HepG2 (cell line): ENCODE data around the gene MBOAT7. TPM values are rescaled to one million over a fixed set of nuclear protein-coding genes. Genes with fewer than 3 reads are reported as not detected.
A peak's percentile ranks its signal among the peaks of the same experiment; 100 is the strongest.

ENCODE experiments used
- ATRX ChIP-seq: sonication (generic); formaldehyde crosslinking; IDR thresholded peaks from 2 replicates; pipeline ENCODE4 v1.4.0; 2020; ENCODE audit warnings: missing genetic modification reagents, borderline replicate concordance
- GATAD2A ChIP-seq: IDR thresholded peaks from 2 replicates; pipeline ENCODE4 v1.6.1; 2016
- HNRNPLL ChIP-seq: fragments of 200-400 bp; formaldehyde crosslinking; IDR thresholded peaks from 2 replicates; pipeline ENCODE4 v1.6.1; 2017; ENCODE audit warnings: mild to moderate bottlenecking, low read depth, low read length; ENCODE audit not compliant: poor library complexity, severe bottlenecking
- KAT8 ChIP-seq: IDR thresholded peaks from 2 replicates; pipeline ENCODE4 v1.6.1; 2016; ENCODE audit warnings: missing genetic modification reagents, missing compliant biosample characterization
- MAZ ChIP-seq, 2 experiments: sonication (generic) in 1 of 2; formaldehyde crosslinking in 1 of 2; IDR thresholded peaks; 2 replicates each; pipeline versions ENCODE4 v1.5.0 to v1.6.1; 2012 to 2020; ENCODE audit warnings: low read depth in 2 of 2, mild to moderate bottlenecking in 2 of 2, borderline replicate concordance in 1 of 2, improper control_type of control experiment in 1 of 2, low read length in 1 of 2, missing genetic modification reagents in 1 of 2, moderate library complexity in 1 of 2
- NFE2 ChIP-seq: sonication (generic); formaldehyde crosslinking; IDR thresholded peaks from 2 replicates; pipeline ENCODE4 v1.4.0; 2020; ENCODE audit warnings: missing genetic modification reagents
- PITX1 ChIP-seq: sonication (generic); formaldehyde crosslinking; IDR thresholded peaks from 2 replicates; pipeline ENCODE4 v1.5.1; 2020; ENCODE audit warnings: mild to moderate bottlenecking, missing genetic modification reagents
- TBL1XR1 ChIP-seq: fragments of 150-350 bp; IDR thresholded peaks from 2 replicates; pipeline ENCODE4 v1.6.1; 2014; ENCODE audit warnings: borderline replicate concordance, low read length; ENCODE audit not compliant: partially characterized antibody
- THYN1 ChIP-seq: sonication (generic); formaldehyde crosslinking; IDR thresholded peaks from 2 replicates; pipeline ENCODE4 v1.8.1; 2023; ENCODE audit warnings: low read depth, mild to moderate bottlenecking, moderate library complexity, missing genetic modification reagents, borderline replicate concordance
- TMF1 ChIP-seq: sonication (generic); formaldehyde crosslinking; IDR thresholded peaks from 2 replicates; pipeline ENCODE4 v1.8.1; 2022; ENCODE audit warnings: low read depth, missing genetic modification reagents
- U2AF1 ChIP-seq: fragments of 200-400 bp; formaldehyde crosslinking; optimal IDR thresholded peaks from 2 replicates; pipeline ENCODE3; 2017; ENCODE audit warnings: mild to moderate bottlenecking, low read depth, low read length
- ZBTB1 ChIP-seq: sonication (generic); formaldehyde crosslinking; IDR thresholded peaks from 2 replicates; pipeline ENCODE4 v1.4.0; 2020; ENCODE audit warnings: missing genetic modification reagents, borderline replicate concordance
- ZNF343 ChIP-seq: sonication (generic); formaldehyde crosslinking; IDR thresholded peaks from 2 replicates; pipeline ENCODE4 v1.4.0; 2020; ENCODE audit warnings: mild to moderate bottlenecking, missing genetic modification reagents
- ZNF460 ChIP-seq: sonication (generic); formaldehyde crosslinking; IDR thresholded peaks from 2 replicates; pipeline ENCODE4 v1.5.1; 2020; ENCODE audit warnings: missing genetic modification reagents, mild to moderate bottlenecking, borderline replicate concordance
- ZNF747 ChIP-seq: sonication (generic); formaldehyde crosslinking; IDR thresholded peaks from 2 replicates; pipeline ENCODE4 v1.8.1; 2023; ENCODE audit warnings: missing genetic modification reagents, mild to moderate bottlenecking, borderline replicate concordance
- ZNF781 ChIP-seq: sonication (generic); formaldehyde crosslinking; IDR thresholded peaks from 2 replicates; pipeline ENCODE4 v1.5.1; 2020; ENCODE audit warnings: borderline replicate concordance, mild to moderate bottlenecking, missing genetic modification reagents; ENCODE audit errors: not compliant biosample characterization
- polyA plus RNA-seq, 8 experiments: library from polyadenylated mRNA; depleted of rRNA in 3 of 8; stranded (reverse) in 7 of 8; unstranded in 1 of 8; fragments of >200 nt; fragmentation: Illumina TruSeq in 4 of 8; extraction: Trizol in 4 of 8; gene quantifications; 2 replicates each; pipeline versions ENCODE4 v1.2.1 to v1.2.3, GENCODE V29; 2011 to 2016; ENCODE audit warnings: low read depth in 4 of 8, missing spikeins in 1 of 8, mixed read lengths in 1 of 8; ENCODE audit not compliant: insufficient read depth in 1 of 8
- total RNA-seq, 5 experiments: library from RNA; depleted of rRNA; stranded (reverse); fragments of >200 nt; fragmentation: Illumina TruSeq; extraction: Trizol; gene quantifications; 2 replicates each; pipeline ENCODE4 v1.2.3, GENCODE V29; 2016; ENCODE audit warnings: low read depth in 1 of 5
- TF ChIP-seq, protein P1 (sequence below): sonication (generic); formaldehyde crosslinking; IDR thresholded peaks from 2 replicates; pipeline ENCODE4 v1.5.1; 2020; ENCODE audit warnings: missing genetic modification reagents, mild to moderate bottlenecking, borderline replicate concordance
- TF ChIP-seq, protein P2 (sequence below): sonication (generic); formaldehyde crosslinking; IDR thresholded peaks from 2 replicates; pipeline ENCODE4 v1.5.1; 2020; ENCODE audit warnings: mild to moderate bottlenecking, missing genetic modification reagents, borderline replicate concordance
- TF ChIP-seq, protein P3 (sequence below): IDR thresholded peaks from 2 replicates; pipeline ENCODE4 v1.6.1; 2018; ENCODE audit warnings: missing genetic modification reagents
- TF ChIP-seq, protein P4 (sequence below): sonication (generic); formaldehyde crosslinking; conservative IDR thresholded peaks from 2 replicates; pipeline ENCODE4 v1.4.0; 2020; ENCODE audit warnings: missing genetic modification reagents

Gene MBOAT7
- total and polyA plus RNA-seq, 2 of the 13 experiments (the other 11 are each of a cell fraction or from before 2014, with no cell fraction given) = 22.2 to 25.5 TPM

DNA sequence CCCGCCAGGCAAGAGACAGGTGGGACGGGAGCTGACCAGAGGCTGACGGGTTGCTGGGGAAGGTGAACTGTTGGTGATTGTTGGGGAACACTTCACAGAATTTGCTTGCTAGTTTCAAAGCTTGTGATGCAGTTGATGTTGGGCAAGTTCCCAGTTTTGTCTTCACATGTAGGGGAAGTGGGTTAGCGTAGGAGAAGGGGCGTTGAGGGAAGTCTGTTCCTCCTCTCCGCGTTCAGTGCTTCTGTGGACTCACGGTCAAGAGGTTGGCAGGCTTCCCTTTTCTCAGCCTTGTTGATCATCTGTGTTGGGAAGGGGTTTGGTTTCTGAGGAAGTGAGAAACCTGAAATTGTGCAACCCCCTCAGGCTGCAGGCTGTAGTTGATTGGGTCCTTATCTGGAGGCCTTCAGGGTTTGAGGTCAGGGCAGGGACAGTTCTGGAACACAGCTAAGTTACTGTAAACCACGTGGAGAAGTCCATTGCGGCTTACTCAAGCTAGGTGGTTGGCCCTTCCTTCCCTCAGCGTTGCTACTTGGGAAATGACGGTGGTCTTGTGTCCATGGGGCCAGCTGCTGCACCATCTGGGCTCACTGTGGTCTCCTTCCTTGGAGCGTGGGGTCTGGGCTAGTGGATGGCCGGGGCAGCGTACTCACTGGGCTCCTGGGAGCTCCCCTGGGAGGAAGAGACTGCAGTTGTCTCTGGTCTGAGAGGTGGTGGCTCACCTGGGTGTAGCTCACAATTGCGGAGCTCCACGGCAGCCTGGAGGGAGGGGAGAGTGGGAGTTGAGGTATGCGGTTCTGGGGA, 18.8 kb upstream of the MBOAT7 start (continued):
- TF ChIP-seq, protein P1, sequence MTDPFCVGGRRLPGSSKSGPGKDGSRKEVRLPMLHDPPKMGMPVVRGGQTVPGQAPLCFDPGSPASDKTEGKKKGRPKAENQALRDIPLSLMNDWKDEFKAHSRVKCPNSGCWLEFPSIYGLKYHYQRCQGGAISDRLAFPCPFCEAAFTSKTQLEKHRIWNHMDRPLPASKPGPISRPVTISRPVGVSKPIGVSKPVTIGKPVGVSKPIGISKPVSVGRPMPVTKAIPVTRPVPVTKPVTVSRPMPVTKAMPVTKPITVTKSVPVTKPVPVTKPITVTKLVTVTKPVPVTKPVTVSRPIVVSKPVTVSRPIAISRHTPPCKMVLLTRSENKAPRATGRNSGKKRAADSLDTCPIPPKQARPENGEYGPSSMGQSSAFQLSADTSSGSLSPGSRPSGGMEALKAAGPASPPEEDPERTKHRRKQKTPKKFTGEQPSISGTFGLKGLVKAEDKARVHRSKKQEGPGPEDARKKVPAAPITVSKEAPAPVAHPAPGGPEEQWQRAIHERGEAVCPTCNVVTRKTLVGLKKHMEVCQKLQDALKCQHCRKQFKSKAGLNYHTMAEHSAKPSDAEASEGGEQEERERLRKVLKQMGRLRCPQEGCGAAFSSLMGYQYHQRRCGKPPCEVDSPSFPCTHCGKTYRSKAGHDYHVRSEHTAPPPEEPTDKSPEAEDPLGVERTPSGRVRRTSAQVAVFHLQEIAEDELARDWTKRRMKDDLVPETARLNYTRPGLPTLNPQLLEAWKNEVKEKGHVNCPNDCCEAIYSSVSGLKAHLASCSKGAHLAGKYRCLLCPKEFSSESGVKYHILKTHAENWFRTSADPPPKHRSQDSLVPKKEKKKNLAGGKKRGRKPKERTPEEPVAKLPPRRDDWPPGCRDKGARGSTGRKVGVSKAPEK = no peak
- no peak for TF ChIP-seq PITX1 (CRISPR knock-in tag)
- no peak for TF ChIP-seq TMF1 (CRISPR knock-in tag)
- TF ChIP-seq ZNF747 (CRISPR knock-in tag) = no peak
- TF ChIP-seq ZNF343 (CRISPR knock-in tag) = no peak
- 0 out of 2 replicates have a peak, but pooled peaks have one; percentile 30 for TF ChIP-seq KAT8 (CRISPR knock-in tag)
- TF ChIP-seq, protein P2, sequence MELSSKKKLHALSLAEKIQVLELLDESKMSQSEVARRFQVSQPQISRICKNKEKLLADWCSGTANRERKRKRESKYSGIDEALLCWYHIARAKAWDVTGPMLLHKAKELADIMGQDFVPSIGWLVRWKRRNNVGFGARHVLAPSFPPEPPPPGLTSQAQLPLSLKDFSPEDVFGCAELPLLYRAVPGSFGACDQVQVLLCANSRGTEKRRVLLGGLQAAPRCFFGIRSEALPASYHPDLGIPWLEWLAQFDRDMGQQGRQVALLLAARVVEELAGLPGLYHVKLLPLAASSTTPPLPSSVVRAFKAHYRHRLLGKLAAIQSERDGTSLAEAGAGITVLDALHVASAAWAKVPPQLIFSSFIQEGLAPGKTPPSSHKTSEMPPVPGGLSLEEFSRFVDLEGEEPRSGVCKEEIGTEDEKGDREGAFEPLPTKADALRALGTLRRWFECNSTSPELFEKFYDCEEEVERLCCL = no peak
- no peak for TF ChIP-seq U2AF1
- 0 out of 2 replicates have a peak, but pooled peaks have one; percentile 11 for TF ChIP-seq NFE2 (CRISPR knock-in tag)
- TF ChIP-seq, protein P3, sequence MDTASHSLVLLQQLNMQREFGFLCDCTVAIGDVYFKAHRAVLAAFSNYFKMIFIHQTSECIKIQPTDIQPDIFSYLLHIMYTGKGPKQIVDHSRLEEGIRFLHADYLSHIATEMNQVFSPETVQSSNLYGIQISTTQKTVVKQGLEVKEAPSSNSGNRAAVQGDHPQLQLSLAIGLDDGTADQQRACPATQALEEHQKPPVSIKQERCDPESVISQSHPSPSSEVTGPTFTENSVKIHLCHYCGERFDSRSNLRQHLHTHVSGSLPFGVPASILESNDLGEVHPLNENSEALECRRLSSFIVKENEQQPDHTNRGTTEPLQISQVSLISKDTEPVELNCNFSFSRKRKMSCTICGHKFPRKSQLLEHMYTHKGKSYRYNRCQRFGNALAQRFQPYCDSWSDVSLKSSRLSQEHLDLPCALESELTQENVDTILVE (CRISPR knock-in tag) = no peak; the same call in 1 of the 2 replicates
- TF ChIP-seq HNRNPLL = no peak
- no peak for TF ChIP-seq ATRX
- no peak for TF ChIP-seq ZNF460 (CRISPR knock-in tag)
- no peak for TF ChIP-seq ZBTB1 (CRISPR knock-in tag)
- TF ChIP-seq ZNF781 (CRISPR knock-in tag) = no peak
- peak; percentile 46 for TF ChIP-seq GATAD2A
- no peak for TF ChIP-seq TBL1XR1
- TF ChIP-seq MAZ (IDR thresholded peaks at IDR 0.05; ENCODE audit: borderline replicate concordance, low read depth, low read length) = no peak
- peak; percentile 36; the same call in 1 of the 2 replicates for TF ChIP-seq MAZ (CRISPR knock-in tag; IDR thresholded peaks at IDR 0.05; ENCODE audit: low read depth)
- TF ChIP-seq, protein P4, sequence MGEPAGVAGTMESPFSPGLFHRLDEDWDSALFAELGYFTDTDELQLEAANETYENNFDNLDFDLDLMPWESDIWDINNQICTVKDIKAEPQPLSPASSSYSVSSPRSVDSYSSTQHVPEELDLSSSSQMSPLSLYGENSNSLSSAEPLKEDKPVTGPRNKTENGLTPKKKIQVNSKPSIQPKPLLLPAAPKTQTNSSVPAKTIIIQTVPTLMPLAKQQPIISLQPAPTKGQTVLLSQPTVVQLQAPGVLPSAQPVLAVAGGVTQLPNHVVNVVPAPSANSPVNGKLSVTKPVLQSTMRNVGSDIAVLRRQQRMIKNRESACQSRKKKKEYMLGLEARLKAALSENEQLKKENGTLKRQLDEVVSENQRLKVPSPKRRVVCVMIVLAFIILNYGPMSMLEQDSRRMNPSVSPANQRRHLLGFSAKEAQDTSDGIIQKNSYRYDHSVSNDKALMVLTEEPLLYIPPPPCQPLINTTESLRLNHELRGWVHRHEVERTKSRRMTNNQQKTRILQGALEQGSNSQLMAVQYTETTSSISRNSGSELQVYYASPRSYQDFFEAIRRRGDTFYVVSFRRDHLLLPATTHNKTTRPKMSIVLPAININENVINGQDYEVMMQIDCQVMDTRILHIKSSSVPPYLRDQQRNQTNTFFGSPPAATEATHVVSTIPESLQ (CRISPR knock-in tag) = no peak
- no peak for TF ChIP-seq THYN1 (CRISPR knock-in tag)
